ENCODE results near the gene GRK2. TPM values are rescaled to one million over a fixed set of nuclear protein-coding genes. Genes with fewer than 3 reads are reported as not detected.
A peak's percentile ranks its signal among the peaks of the same experiment; 100 is the strongest.

Gene GRK2
- total and polyA plus RNA-seq, 2 of the 13 experiments (the other 11 are each of a cell fraction or from before 2014, with no cell fraction given): 31.3 to 42.4 TPM

GRCh38 chr11:67317205-67317887 is 51.1 kb downstream of the GRK2 start (continued):
- TF ChIP-seq GATAD1 (CRISPR knock-in tag; IDR thresholded peaks at IDR 0.05): peak; percentile 80
- no peak; the same call in 1 of the 2 replicates for TF ChIP-seq BCL6 (CRISPR knock-in tag; IDR thresholded peaks at IDR 0.05)
- no peak for TF ChIP-seq NFE2 (CRISPR knock-in tag; IDR thresholded peaks at IDR 0.05)
- 0 out of 2 replicates have a peak, but pooled peaks have one; percentile 70 for TF ChIP-seq AHR (CRISPR knock-in tag; IDR thresholded peaks at IDR 0.05)
- no peak for TF ChIP-seq ZNF652 (CRISPR knock-in tag; IDR thresholded peaks at IDR 0.05; ENCODE audit: borderline replicate concordance, low read depth)
- TF ChIP-seq ZNF329 (CRISPR knock-in tag; IDR thresholded peaks at IDR 0.05; ENCODE audit: low read depth): peak; percentile 59; the same call in 1 of the 2 replicates
- TF ChIP-seq ZNF414 (CRISPR knock-in tag; IDR thresholded peaks at IDR 0.05): peak; percentile 80; the same call in 1 of the 2 replicates
- TF ChIP-seq ZBTB10 (CRISPR knock-in tag; IDR thresholded peaks at IDR 0.05; ENCODE audit: borderline replicate concordance): no peak
- TF ChIP-seq ZNF513 (CRISPR knock-in tag; conservative IDR thresholded peaks at IDR 0.05): 0 out of 2 replicates have a peak, but pooled peaks have one; percentile 57
- TF ChIP-seq DNMT1 (CRISPR knock-in tag; IDR thresholded peaks at IDR 0.05): 0 out of 2 replicates have a peak, but pooled peaks have one; percentile 14
- no peak for TF ChIP-seq CHCHD3 (CRISPR knock-in tag; IDR thresholded peaks at IDR 0.05)
- TF ChIP-seq ZZZ3 (CRISPR knock-in tag; IDR thresholded peaks at IDR 0.05; ENCODE audit: borderline replicate concordance): no peak
- TF ChIP-seq ZNF839 (CRISPR knock-in tag; IDR thresholded peaks at IDR 0.05; ENCODE audit: borderline replicate concordance): no peak; the same call in 1 of the 2 replicates
- no peak for TF ChIP-seq PBX2 (CRISPR knock-in tag; IDR thresholded peaks at IDR 0.05)
- TF ChIP-seq ZNF343 (CRISPR knock-in tag; IDR thresholded peaks at IDR 0.05): no peak
- TF ChIP-seq HMGA1 (CRISPR knock-in tag; conservative IDR thresholded peaks at IDR 0.05): no peak
- no peak for TF ChIP-seq KLF13 (CRISPR knock-in tag; IDR thresholded peaks at IDR 0.05)
- no peak for TF ChIP-seq SKIL (CRISPR knock-in tag; IDR thresholded peaks at IDR 0.05; ENCODE audit: borderline replicate concordance)
- no peak for TF ChIP-seq AGO2 (optimal IDR thresholded peaks at IDR 0.05; ENCODE audit: low read depth, low read length)
- TF ChIP-seq ZNF33A (CRISPR knock-in tag; IDR thresholded peaks at IDR 0.05; ENCODE audit: borderline replicate concordance): no peak; the same call in 1 of the 2 replicates
- TF ChIP-seq HOXA9 (CRISPR knock-in tag; IDR thresholded peaks at IDR 0.05; ENCODE audit: borderline replicate concordance): no peak
- peak; percentile 92 for TF ChIP-seq STAG1 (CRISPR knock-in tag; IDR thresholded peaks at IDR 0.05)

Measured in HepG2 (cell line).